Subcutaneous adipose tissue (tissue), 4 donors: ENCODE data around the gene LEMD2. TPM values are rescaled to one million over a fixed set of nuclear protein-coding genes. Genes with fewer than 3 reads are reported as not detected.

Experiments
- total RNA-seq, 4 donors: library from RNA; depleted of rRNA; stranded (reverse); fragments of >200 nt; gene quantifications; one replicate each; pipeline ENCODE4 v1.1.0, GENCODE V29; 2016
- TF ChIP-seq, protein P1 (sequence below): fragments of 450-650 bp; IDR thresholded peaks from one replicate; pipeline ENCODE4 v1.5.1; 2016; ENCODE audit warnings: low read depth, mild to moderate bottlenecking, control low read depth, antibody characterized with exemption, moderate library complexity

LEMD2 gene
- total RNA-seq, 4 donors from 2014 or later, result 24.3 to 61.6 (median 40.0) TPM

DNA sequence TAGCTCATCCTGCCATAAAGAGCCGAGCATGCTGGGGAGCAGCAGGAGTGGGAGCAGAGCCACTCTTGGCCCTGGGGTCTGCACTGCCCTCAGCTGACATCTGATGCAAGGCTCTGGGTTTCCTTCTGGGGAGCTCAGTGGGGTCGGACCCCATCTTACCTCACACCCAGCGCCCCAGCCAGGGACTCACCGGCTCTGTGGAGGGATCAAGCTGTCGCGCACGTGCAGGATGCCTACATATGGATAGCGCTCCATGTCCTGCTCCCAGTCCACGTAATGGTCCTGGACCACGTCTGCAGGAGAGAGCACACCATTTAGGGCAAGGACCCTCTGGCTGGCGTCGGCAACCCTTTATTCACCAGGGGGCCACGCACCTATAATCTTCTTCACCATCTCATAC lies 12.2 kb downstream of the LEMD2 start:
- TF ChIP-seq, protein P1, sequence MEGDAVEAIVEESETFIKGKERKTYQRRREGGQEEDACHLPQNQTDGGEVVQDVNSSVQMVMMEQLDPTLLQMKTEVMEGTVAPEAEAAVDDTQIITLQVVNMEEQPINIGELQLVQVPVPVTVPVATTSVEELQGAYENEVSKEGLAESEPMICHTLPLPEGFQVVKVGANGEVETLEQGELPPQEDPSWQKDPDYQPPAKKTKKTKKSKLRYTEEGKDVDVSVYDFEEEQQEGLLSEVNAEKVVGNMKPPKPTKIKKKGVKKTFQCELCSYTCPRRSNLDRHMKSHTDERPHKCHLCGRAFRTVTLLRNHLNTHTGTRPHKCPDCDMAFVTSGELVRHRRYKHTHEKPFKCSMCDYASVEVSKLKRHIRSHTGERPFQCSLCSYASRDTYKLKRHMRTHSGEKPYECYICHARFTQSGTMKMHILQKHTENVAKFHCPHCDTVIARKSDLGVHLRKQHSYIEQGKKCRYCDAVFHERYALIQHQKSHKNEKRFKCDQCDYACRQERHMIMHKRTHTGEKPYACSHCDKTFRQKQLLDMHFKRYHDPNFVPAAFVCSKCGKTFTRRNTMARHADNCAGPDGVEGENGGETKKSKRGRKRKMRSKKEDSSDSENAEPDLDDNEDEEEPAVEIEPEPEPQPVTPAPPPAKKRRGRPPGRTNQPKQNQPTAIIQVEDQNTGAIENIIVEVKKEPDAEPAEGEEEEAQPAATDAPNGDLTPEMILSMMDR, result no peak

DNA sequence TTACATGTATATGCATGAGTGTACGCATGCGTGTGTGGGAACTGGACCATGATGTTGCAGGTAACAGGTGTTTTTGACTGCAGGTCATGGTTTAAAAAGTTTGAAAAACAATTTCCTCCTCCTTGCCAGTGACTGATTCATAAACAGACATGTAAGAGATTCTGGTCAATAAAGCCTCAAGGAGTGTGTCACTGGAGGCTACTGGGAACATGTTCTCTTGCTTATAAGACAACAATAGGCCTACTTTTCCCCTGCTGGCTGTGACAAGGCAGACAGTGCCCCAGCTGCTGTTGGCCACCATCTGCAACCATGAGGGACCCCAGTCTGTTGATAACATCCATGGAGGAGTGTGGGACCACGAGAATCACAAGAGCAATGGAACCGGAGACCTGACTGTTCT lies 12.7 kb downstream of the LEMD2 start:
- TF ChIP-seq, protein P1, result no peak

DNA sequence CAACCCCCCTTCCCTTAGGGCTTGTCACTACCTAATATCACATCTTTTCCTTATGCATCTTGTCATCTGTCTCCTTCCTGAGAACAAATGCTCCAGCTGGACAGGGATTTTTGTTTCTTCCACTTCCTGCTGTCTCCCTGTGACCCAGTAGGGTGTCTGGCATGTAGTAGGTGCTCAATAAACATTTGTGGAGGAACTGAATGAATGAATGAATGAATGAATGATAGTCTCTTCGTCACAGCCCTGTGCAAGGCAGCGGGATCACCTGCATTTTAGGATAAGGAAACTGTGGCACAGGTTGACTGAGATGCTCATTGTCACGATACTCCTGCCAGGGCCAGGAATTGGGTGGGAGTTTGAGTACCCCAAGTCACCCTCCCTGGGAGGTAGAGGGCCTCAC lies 14.2 kb downstream of the LEMD2 start:
- TF ChIP-seq, protein P1, result no peak

DNA sequence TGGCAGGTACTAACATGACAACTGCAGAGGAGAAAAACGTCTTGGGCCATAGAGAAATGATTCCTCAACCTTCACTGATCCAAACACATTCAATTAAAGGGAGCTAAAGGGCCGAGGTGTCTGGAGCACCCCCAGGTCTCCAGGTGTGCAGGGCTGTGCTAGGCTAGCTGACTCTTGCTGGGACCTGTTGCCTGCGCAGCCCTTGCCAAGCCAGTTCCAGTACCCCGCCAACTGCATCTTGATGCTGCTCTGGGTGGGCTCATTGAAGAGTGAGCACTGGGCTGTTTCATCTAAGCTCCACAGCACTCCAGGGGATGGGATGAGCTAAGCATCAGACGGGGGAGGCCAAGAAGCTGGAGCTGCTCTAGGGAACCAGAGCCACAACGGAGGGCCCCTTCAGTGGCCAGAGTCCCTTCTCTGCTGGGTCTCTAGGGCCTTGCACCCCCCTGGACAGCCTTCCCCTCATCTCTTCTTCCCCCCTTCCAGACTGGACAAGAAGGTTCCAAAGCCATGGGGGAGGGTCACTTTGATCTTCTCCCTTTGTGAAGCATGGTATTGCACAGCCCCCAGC lies 15.9 kb downstream of the LEMD2 start:
- TF ChIP-seq, protein P1, result no peak

DNA sequence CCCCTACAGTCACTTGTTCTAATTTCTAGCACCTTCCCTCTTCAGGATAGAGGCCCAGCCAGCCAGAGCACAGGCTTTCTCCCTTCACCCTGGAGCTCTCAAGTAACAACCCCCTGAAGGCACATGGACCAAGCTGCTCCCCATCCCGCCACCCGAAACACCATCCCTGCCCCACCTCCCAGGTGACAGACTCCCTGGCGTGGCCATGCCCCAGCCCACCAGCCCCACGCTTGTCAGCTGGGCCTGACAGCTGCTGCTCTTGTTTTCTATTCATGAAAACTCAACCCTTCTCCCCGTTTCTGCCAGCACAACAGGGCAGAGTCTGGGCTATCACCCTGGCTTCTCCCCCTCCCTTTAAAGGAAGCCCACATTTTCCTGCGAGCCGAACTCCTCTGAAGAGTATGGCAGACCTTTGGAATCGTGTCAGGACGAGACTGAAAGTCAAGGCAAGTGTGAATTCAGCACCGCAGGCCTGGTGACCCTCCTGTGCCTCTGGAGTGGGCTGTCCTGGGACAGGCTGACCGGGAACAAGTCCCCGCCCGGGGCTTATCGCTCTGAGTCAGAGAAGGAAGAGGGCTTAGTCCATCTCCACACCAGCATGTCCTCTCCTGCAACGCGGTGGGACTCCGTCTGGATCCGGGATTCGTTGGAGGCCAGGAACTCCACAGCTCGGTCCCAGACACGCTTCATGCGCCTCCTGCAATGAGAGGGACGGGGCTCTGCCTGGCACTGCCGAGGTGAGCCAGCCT lies 16.7 kb downstream of the LEMD2 start:
- TF ChIP-seq, protein P1, result no peak

DNA sequence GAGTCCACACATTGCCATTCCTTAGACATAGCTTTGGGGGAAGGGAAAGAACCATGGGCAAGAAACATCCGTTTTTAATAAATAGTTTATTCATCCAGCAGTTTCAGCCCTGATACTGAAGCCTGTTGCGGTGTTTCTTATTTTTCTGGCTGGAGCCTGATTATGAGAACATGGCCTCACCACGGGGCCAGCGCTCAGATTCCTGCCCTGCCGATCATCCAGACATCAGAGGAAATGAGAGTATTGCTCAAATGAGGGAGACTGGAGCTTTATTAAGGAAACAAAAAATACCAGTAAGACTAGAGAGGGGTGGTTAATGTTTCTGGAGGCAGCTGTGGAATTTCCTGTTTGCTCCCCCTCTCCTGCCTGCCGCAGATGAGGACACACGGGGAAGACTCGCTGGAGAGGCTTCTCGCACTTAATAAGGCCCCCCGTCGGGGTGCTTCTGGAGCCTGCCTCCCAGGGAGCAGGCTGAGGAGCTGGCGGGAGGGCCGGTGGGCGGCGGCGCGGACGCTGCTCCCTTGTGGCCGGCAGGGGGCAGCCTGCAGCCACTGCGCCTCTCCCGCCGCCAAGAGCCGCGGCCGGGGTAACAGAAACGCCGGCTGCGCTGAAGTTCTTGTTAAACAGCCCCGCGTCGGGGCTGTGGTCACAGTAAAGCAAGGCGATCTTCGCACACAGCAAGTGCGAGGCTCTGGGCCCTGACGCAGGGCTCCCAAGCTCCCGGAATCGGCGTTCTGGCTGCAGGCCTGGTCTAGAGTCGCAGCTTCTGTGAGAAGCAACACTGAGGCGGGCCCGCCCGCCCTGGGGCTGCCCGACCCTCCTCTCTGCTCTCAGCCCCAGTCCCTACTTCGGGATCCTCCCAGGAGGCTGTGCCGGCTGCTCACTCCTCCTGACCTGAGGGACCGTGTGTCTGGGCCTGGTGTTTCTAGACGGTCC lies 17.5 kb downstream of the LEMD2 start:
- TF ChIP-seq, protein P1, result no peak

DNA sequence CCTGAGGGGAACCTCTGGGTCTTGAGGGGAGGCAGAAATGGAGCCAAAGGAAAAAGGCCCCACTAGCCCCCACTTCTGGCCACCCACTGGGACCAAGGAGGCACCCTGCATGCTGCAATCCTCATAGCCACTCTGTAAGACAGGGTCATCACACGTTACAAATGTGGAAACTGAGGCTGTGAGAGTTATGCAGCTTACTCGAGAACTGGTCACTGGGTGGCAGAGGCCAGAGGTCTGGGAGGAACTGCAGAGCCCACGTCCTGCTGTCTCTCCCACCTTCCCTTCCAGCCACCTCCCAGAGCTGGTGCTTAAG lies 18.1 kb downstream of the LEMD2 start:
- TF ChIP-seq, protein P1, result no peak
